Fibroblast of lung (primary cell): ENCODE data around the gene COL27A1. TPM values are rescaled to one million over a fixed set of nuclear protein-coding genes. Genes with fewer than 3 reads are reported as not detected.
A peak's percentile ranks its signal among the peaks of the same experiment; 100 is the strongest.

Source experiments
- DNase-seq, 2 donors: peaks; one replicate each; pipeline versions ENCODE4 v3.0.0 to v3.0.0-alpha.2; 2010; ENCODE audit warnings: low read depth in 2 of 2
- H2AFZ ChIP-seq: 2 replicates; pipeline ENCODE4 v1.5.1; 2012; ENCODE audit warnings: low read length, control low read depth, inconsistent platforms
- H3K27ac ChIP-seq: 2 replicates; pipeline ENCODE4 v1.5.1; 2011; ENCODE audit warnings: low read length, control low read depth; ENCODE audit not compliant: insufficient read depth
- H3K27me3 ChIP-seq: 2 replicates; pipeline ENCODE4 v1.5.1; 2011; ENCODE audit warnings: mild to moderate bottlenecking, low read length; ENCODE audit not compliant: control insufficient read depth, insufficient read depth
- H3K36me3 ChIP-seq: 2 replicates; pipeline ENCODE4 v1.5.1; 2011; ENCODE audit warnings: low read length; ENCODE audit not compliant: control insufficient read depth, insufficient read depth
- H3K4me1 ChIP-seq: 2 replicates; pipeline ENCODE4 v1.5.1; 2011; ENCODE audit warnings: low read length; ENCODE audit not compliant: control insufficient read depth, insufficient read depth; ENCODE audit errors: extremely low read depth
- H3K4me2 ChIP-seq: 2 replicates; pipeline ENCODE4 v1.5.1; 2011; ENCODE audit warnings: low read length, control low read depth; ENCODE audit not compliant: insufficient read depth; ENCODE audit errors: extremely low read depth
- H3K4me3 ChIP-seq, 4 experiments: fragments of 200-600 bp in 1 of 4; sonication (generic) in 1 of 4; replicated peaks in 1 of 4; 2 replicates each; pipeline ENCODE4 v1.5.1; 2011 to 2016; ENCODE audit warnings: low read length in 4 of 4, low read depth in 3 of 4, mild to moderate bottlenecking in 3 of 4, control low read depth in 2 of 4, inconsistent platforms in 1 of 4, mixed read lengths in 1 of 4; ENCODE audit not compliant: insufficient read depth in 1 of 4; ENCODE audit errors: control extremely low read depth in 1 of 4
- H3K79me2 ChIP-seq: 2 replicates; pipeline ENCODE4 v1.5.1; 2012; ENCODE audit warnings: mild to moderate bottlenecking, low read length, inconsistent platforms; ENCODE audit not compliant: control insufficient read depth, insufficient read depth
- H3K9ac ChIP-seq: 2 replicates; pipeline ENCODE4 v1.5.1; 2011; ENCODE audit warnings: mild to moderate bottlenecking, low read length, control low read depth; ENCODE audit not compliant: insufficient read depth
- H3K9me3 ChIP-seq: 2 replicates; pipeline ENCODE4 v1.5.1; 2012; ENCODE audit warnings: low read depth, low read length; ENCODE audit not compliant: control insufficient read depth, insufficient read depth
- H4K20me1 ChIP-seq: 2 replicates; pipeline ENCODE4 v1.5.1; 2011; ENCODE audit warnings: low read length; ENCODE audit not compliant: control insufficient read depth, insufficient read depth; ENCODE audit errors: extremely low read depth
- EZH2 ChIP-seq: IDR thresholded peaks from 2 replicates; pipeline ENCODE4 v1.5.1; 2012; ENCODE audit warnings: low read length, control low read depth, mild to moderate bottlenecking; ENCODE audit errors: missing control alignments
- polyA plus RNA-seq, 2 donors: library from polyadenylated mRNA; depleted of rRNA in 1 of 2; stranded (reverse) in 1 of 2; unstranded in 1 of 2; fragments of >200 nt; gene quantifications; 2 replicates each; pipeline ENCODE4 v1.2.1, GENCODE V29; 2011 to 2012; ENCODE audit warnings: missing spikeins in 1 of 2
- total RNA-seq: library from RNA; depleted of rRNA; stranded (reverse); fragments of >200 nt; gene quantifications from 2 replicates; pipeline ENCODE4 v1.2.1, GENCODE V29; 2014
- TF ChIP-seq, protein P1 (sequence below), 2 donors: IDR thresholded peaks in 1 of 2; conservative IDR thresholded peaks in 1 of 2; 1 replicate in 1 of 2; 2 replicates in 1 of 2; pipeline ENCODE4 v1.5.1; 2011 to 2012; ENCODE audit warnings: low read length in 2 of 2, control low read depth in 1 of 2, inconsistent platforms in 1 of 2, low read depth in 1 of 2, mild to moderate bottlenecking in 1 of 2

The COL27A1 gene
- total and polyA plus RNA-seq, 2 donors (not counting 1 experiment from before 2014, with no cell fraction given) = 2.4 to 5.4 TPM

DNA sequence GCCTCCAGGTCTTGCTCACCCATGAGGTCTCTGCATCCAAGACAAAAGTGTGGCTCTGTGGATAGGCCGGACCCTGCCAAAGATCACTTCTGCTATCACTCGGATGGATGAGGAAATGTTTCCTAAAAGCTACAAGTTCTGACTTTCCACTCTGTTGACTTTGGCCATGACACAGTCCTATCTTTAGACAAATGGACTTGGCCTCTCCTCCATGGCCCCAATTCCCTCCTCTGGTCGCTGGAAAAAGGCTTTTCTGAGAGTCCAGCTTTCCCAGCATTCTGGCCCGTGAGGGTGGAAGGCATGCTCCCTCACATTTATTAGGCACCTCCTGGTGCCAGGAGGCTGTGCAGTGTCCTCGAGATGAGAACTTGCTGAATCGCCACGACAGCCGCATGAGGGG, 83.1 kb downstream of the COL27A1 start:
- Histone ChIP-seq H3K4me2 (no peak overlapping the region), H3K27ac (no peak overlapping the region), H3K36me3 (peaks cover 8% of the 10 kb centered on the region), H3K4me1 (no peaks in the 10 kb centered on the region), H3K79me2 (no peaks in the 10 kb centered on the region), H2AFZ (no peak overlapping the region), H3K4me3 (no peak overlapping the region), H3K9me3 (no peaks in the 10 kb centered on the region), H3K27me3 (no peaks in the 10 kb centered on the region), H3K9ac (no peak overlapping the region), H4K20me1 (no peaks in the 10 kb centered on the region)
- DNase-seq = peak in 1 of 2 donors; percentile 24
- TF ChIP-seq, protein P1, sequence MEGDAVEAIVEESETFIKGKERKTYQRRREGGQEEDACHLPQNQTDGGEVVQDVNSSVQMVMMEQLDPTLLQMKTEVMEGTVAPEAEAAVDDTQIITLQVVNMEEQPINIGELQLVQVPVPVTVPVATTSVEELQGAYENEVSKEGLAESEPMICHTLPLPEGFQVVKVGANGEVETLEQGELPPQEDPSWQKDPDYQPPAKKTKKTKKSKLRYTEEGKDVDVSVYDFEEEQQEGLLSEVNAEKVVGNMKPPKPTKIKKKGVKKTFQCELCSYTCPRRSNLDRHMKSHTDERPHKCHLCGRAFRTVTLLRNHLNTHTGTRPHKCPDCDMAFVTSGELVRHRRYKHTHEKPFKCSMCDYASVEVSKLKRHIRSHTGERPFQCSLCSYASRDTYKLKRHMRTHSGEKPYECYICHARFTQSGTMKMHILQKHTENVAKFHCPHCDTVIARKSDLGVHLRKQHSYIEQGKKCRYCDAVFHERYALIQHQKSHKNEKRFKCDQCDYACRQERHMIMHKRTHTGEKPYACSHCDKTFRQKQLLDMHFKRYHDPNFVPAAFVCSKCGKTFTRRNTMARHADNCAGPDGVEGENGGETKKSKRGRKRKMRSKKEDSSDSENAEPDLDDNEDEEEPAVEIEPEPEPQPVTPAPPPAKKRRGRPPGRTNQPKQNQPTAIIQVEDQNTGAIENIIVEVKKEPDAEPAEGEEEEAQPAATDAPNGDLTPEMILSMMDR (conservative IDR thresholded peaks at IDR 0.05 in 1 of 2, IDR thresholded peaks at IDR 0.05 in 1 of 2; ENCODE audit: low read depth in 1 of 2, low read length in 2 of 2) = no peak
- no peak for TF ChIP-seq EZH2

- no peak for TF ChIP-seq EZH2
- TF ChIP-seq, protein P1 (conservative IDR thresholded peaks at IDR 0.05 in 1 of 2, IDR thresholded peaks at IDR 0.05 in 1 of 2; ENCODE audit: low read depth in 1 of 2, low read length in 2 of 2) = peak; percentile 31 to 50
- Histone ChIP-seq H4K20me1 (no peaks in the 10 kb centered on the region), H3K4me1 (no peaks in the 10 kb centered on the region), H3K27me3 (no peaks in the 10 kb centered on the region), H2AFZ (no peak overlapping the region), H3K4me2 (no peak overlapping the region), H3K36me3 (peaks cover 8% of the 10 kb centered on the region), H3K9ac (no peak overlapping the region), H3K9me3 (no peaks in the 10 kb centered on the region), H3K27ac (no peak overlapping the region), H3K4me3 (no peak overlapping the region), H3K79me2 (no peaks in the 10 kb centered on the region)
- peak; percentile 45 to 85 for DNase-seq
Measured at GRCh38 chr9:114238891-114239875, 83.8 kb downstream of the COL27A1 start.

DNA sequence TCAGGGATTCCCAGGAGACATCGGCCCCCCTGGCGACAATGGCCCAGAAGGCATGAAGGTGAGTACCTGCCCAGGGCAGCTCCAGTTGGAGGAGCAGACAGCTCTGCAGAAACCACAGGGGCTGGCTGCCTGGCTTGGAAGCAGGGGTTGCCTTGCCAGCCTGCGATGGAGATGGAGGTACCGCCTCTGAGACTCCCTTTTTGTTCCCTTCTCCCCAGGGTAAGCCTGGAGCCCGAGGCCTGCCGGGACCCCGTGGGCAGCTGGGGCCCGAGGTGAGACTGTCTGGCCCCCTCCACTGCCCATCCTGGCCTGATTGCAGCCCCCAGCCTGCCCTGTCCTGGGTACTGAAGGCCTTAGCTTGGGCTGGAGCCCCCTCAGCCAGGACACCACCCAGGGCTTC, 84.9 kb downstream of the COL27A1 start:
- H4K20me1 ChIP-seq = no peaks in the 10 kb centered on the region
- no peaks in the 10 kb centered on the region for H3K4me1 ChIP-seq
- H3K4me2 ChIP-seq = no peak overlapping the region
- H2AFZ ChIP-seq = no peak overlapping the region
- H3K36me3 ChIP-seq = peaks cover 8% of the 10 kb centered on the region
- H3K27ac ChIP-seq = no peak overlapping the region
- TF ChIP-seq EZH2 = no peak
- TF ChIP-seq, protein P1 (conservative IDR thresholded peaks at IDR 0.05 in 1 of 2, IDR thresholded peaks at IDR 0.05 in 1 of 2; ENCODE audit: low read depth in 1 of 2, low read length in 2 of 2) = no peak
- no peaks in the 10 kb centered on the region for H3K27me3 ChIP-seq
- no peaks in the 10 kb centered on the region for H3K79me2 ChIP-seq
- H3K9ac ChIP-seq = no peak overlapping the region
- H3K9me3 ChIP-seq = no peaks in the 10 kb centered on the region
- no peak for DNase-seq
- H3K4me3 ChIP-seq = no peak overlapping the region
